Body of pancreas (tissue), 4 donors: ENCODE results near the gene JPH3.

Experiments used
- POLR2A ChIP-seq, 3 donors: fragments of 450-650 bp; IDR thresholded peaks; one replicate each; pipeline ENCODE4 v1.6.1; 2016; ENCODE audit warnings: antibody characterized with exemption in 3 of 3, mild to moderate bottlenecking in 2 of 3
- TF ChIP-seq, protein P1 (sequence below), 7 experiments: fragments of 450-650 bp in 4 of 7; fragments of 200-600 bp in 3 of 7; sonication (generic) in 3 of 7; IDR thresholded peaks; one replicate each; pipeline ENCODE4 v1.5.1; 2016 to 2019; ENCODE audit warnings: antibody characterized with exemption in 7 of 7

DNA sequence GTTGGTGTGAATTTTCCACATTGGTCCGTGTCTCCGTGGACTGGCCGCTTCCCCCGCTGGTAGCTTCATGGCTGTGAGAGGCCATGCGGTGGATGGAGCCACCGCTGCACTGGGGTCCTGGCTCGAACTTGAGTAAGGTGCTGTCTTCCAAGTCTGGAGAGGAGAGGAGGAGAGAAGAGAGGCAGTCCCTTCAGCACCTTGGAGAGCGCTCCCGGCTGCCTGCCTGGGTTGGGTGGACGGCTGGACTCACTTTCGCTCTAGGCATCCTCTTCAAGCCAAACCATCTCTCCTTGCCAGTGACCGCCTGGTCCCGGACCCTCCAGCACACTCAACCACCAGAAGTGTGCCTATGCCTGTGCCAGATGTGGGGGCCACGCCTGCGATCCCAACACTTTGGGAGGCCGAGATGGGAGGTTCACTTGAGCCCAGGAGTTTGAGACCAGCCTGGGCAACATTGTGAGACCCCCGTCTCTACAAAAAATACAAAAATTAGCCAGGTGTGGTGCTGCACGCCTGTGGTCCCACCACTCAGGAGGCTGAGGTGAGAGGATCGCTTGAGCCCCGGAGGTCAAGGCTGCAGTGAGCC, 6.2 kb downstream of the JPH3 start:
- TF ChIP-seq, protein P1, sequence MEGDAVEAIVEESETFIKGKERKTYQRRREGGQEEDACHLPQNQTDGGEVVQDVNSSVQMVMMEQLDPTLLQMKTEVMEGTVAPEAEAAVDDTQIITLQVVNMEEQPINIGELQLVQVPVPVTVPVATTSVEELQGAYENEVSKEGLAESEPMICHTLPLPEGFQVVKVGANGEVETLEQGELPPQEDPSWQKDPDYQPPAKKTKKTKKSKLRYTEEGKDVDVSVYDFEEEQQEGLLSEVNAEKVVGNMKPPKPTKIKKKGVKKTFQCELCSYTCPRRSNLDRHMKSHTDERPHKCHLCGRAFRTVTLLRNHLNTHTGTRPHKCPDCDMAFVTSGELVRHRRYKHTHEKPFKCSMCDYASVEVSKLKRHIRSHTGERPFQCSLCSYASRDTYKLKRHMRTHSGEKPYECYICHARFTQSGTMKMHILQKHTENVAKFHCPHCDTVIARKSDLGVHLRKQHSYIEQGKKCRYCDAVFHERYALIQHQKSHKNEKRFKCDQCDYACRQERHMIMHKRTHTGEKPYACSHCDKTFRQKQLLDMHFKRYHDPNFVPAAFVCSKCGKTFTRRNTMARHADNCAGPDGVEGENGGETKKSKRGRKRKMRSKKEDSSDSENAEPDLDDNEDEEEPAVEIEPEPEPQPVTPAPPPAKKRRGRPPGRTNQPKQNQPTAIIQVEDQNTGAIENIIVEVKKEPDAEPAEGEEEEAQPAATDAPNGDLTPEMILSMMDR (IDR thresholded peaks at IDR 0.05) = no peak
- no peak for TF ChIP-seq POLR2A (IDR thresholded peaks at IDR 0.05)
